Measurements from ENCODE around the gene R3HDML. TPM values are rescaled to one million over a fixed set of nuclear protein-coding genes. Genes with fewer than 3 reads are reported as not detected.

Gene R3HDML
- total and polyA plus RNA-seq, 2 of the 13 experiments (the other 11 are each of a cell fraction or from before 2014, with no cell fraction given), result not detected

DNA sequence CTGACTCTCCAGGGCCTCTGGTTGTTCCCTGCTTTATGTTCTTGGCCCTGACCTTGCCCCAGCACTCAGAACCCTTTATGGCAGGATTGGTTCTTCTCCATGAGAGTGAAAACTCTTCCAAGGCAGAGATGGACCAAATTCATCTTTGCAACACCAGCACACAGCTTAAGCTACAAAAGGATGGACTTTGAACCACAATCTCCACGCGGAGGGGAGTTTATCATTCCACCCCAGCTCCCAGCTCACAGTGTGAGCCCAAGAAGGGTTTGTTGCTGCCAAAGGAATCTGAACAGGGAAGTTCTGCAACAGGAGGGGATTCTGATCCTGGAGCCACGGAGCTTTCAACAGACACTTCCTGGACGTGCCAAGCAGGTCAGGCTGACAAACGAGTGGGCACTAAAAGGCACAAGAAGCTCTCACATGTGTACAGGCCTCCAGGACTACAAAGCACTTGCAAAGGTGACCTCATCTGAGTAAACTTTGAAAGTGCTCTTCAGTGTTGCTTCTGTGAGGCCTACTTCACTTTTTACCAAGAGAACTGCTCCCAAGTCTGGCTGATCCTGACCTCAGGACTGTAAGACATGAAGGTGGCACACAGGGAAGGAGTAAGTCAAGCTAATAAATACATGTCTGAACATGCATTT is 34.7 kb upstream of the R3HDML start (continued):
- no peak for TF ChIP-seq ZNF33A (CRISPR knock-in tag; IDR thresholded peaks at IDR 0.05; ENCODE audit: borderline replicate concordance)
- TF ChIP-seq ATF7-NPFF (CRISPR knock-in tag; IDR thresholded peaks at IDR 0.05; ENCODE audit: low read depth), result no peak
- no peak for TF ChIP-seq PCBP2 (optimal IDR thresholded peaks at IDR 0.05; ENCODE audit: low read depth, low read length, poor library complexity, severe bottlenecking)
- TF ChIP-seq ZKSCAN5 (CRISPR knock-in tag; IDR thresholded peaks at IDR 0.05), result no peak
- peak; percentile 79; the same call in 1 of the 2 replicates for TF ChIP-seq CBFB (CRISPR knock-in tag; IDR thresholded peaks at IDR 0.05)
- TF ChIP-seq KDM3A (CRISPR knock-in tag; IDR thresholded peaks at IDR 0.05; ENCODE audit: low read depth), result peak; percentile 61; the same call in 1 of the 2 replicates
- TF ChIP-seq ZNF382 (CRISPR knock-in tag; IDR thresholded peaks at IDR 0.05; ENCODE audit: borderline replicate concordance), result no peak
- peak; percentile 93 for TF ChIP-seq ATF7 (IDR thresholded peaks at IDR 0.05)
- peak; percentile 100 for TF ChIP-seq ATF7 (CRISPR knock-in tag; IDR thresholded peaks at IDR 0.05)
- TF ChIP-seq XBP1 (CRISPR knock-in tag; IDR thresholded peaks at IDR 0.05), result no peak
- TF ChIP-seq, protein P1, sequence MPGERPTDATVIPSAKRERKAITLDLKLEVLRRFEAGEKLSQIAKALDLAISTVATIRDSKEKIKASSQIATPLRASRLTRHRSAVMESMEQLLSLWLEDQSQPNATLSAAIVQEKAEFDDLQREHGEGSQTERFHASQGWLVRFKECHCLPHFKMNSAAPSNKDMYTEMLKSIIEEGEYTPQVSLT (CRISPR knock-in tag; IDR thresholded peaks at IDR 0.05; ENCODE audit: borderline replicate concordance, low read depth), result no peak
- TF ChIP-seq, protein P2, sequence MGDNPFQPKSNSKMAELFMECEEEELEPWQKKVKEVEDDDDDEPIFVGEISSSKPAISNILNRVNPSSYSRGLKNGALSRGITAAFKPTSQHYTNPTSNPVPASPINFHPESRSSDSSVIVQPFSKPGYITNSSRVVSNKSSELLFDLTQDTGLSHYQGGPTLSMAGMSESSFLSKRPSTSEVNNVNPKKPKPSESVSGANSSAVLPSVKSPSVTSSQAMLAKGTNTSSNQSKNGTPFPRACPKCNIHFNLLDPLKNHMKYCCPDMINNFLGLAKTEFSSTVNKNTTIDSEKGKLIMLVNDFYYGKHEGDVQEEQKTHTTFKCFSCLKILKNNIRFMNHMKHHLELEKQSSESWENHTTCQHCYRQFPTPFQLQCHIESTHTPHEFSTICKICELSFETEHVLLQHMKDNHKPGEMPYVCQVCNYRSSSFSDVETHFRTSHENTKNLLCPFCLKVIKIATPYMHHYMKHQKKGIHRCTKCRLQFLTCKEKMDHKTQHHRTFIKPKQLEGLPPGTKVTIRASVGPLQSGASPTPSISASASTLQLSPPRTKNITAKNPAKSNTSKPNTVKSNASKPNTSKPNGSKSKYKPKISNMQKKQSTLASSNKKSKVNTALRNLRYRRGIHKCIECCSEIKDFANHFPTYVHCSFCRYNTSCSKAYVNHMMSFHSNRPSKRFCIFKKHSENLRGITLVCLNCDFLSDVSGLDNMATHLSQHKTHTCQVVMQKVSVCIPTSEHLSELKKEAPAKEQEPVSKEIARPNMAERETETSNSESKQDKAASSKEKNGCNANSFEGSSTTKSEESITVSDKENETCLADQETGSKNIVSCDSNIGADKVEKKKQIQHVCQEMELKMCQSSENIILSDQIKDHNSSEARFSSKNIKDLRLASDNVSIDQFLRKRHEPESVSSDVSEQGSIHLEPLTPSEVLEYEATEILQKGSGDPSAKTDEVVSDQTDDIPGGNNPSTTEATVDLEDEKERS (CRISPR knock-in tag; IDR thresholded peaks at IDR 0.05), result no peak
- TF ChIP-seq, protein P3, sequence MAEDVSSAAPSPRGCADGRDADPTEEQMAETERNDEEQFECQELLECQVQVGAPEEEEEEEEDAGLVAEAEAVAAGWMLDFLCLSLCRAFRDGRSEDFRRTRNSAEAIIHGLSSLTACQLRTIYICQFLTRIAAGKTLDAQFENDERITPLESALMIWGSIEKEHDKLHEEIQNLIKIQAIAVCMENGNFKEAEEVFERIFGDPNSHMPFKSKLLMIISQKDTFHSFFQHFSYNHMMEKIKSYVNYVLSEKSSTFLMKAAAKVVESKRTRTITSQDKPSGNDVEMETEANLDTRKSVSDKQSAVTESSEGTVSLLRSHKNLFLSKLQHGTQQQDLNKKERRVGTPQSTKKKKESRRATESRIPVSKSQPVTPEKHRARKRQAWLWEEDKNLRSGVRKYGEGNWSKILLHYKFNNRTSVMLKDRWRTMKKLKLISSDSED (CRISPR knock-in tag; IDR thresholded peaks at IDR 0.05), result no peak
- TF ChIP-seq RXRA (CRISPR knock-in tag; IDR thresholded peaks at IDR 0.05), result peak; percentile 74
- TF ChIP-seq ARNTL (CRISPR knock-in tag; IDR thresholded peaks at IDR 0.05), result peak; percentile 83
- TF ChIP-seq SP5 (CRISPR knock-in tag; IDR thresholded peaks at IDR 0.05; ENCODE audit: borderline replicate concordance, low read depth), result no peak; the same call in 1 of the 2 replicates
- TF ChIP-seq TCF12 (IDR thresholded peaks at IDR 0.05), result no peak
- TF ChIP-seq TCF12 (CRISPR knock-in tag; IDR thresholded peaks at IDR 0.05), result no peak
- TF ChIP-seq ZNF235 (CRISPR knock-in tag; IDR thresholded peaks at IDR 0.05; ENCODE audit: borderline replicate concordance), result no peak
- peak; percentile 47 for TF ChIP-seq PITX1 (CRISPR knock-in tag; IDR thresholded peaks at IDR 0.05)
- no peak for TF ChIP-seq ZNF10 (CRISPR knock-in tag; IDR thresholded peaks at IDR 0.05; ENCODE audit: borderline replicate concordance, low read depth)
- TF ChIP-seq JARID2 (CRISPR knock-in tag; IDR thresholded peaks at IDR 0.05; ENCODE audit: insufficient replicate concordance), result no peak
- TF ChIP-seq ZNF496 (CRISPR knock-in tag; IDR thresholded peaks at IDR 0.05; ENCODE audit: insufficient replicate concordance), result no peak
- TF ChIP-seq ZFP36L1 (CRISPR knock-in tag; IDR thresholded peaks at IDR 0.05), result no peak
- TF ChIP-seq SNRNP70 (IDR thresholded peaks at IDR 0.05; ENCODE audit: low read depth, low read length), result no peak
- TF ChIP-seq, protein P4, sequence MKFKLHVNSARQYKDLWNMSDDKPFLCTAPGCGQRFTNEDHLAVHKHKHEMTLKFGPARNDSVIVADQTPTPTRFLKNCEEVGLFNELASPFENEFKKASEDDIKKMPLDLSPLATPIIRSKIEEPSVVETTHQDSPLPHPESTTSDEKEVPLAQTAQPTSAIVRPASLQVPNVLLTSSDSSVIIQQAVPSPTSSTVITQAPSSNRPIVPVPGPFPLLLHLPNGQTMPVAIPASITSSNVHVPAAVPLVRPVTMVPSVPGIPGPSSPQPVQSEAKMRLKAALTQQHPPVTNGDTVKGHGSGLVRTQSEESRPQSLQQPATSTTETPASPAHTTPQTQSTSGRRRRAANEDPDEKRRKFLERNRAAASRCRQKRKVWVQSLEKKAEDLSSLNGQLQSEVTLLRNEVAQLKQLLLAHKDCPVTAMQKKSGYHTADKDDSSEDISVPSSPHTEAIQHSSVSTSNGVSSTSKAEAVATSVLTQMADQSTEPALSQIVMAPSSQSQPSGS (CRISPR knock-in tag; IDR thresholded peaks at IDR 0.05), result peak; percentile 100

Data from HepG2 (cell line).